HEK293 (cell line): Measurements from ENCODE around the gene VEZT.

Experiments
- CTCF ChIA-PET: fragments of 350-600 bp; formaldehyde crosslinking; extraction: SDS; loops from one replicate; lab custom pipeline; 2021; ENCODE audit warnings: antibody characterized with exemption; lab: Yijun Ruan, JAX
- POLR2A ChIA-PET: fragments of 300-600 bp; formaldehyde crosslinking; extraction: SDS; loops from one replicate; lab custom pipeline; 2020; ENCODE audit warnings: antibody characterized with exemption, inconsistent platforms; lab: Yijun Ruan, JAX
- H3K27ac ChIP-seq: fragments of 200-500 bp; sonication (Bioruptor generic); 2 replicates; pipeline ENCODE4 v1.5.1; 2014; ENCODE audit warnings: low read depth, low read length, control low read depth, inconsistent platforms; ENCODE audit errors: extremely low read depth
- H3K36me3 ChIP-seq, 2 experiments: fragments of 200-500 bp in 1 of 2; sonication (Bioruptor generic) in 1 of 2; 1 replicate in 1 of 2; 2 replicates in 1 of 2; pipeline ENCODE4 v1.5.1; 2014 to 2017; ENCODE audit warnings: inconsistent platforms in 2 of 2, low read length in 2 of 2; ENCODE audit not compliant: control insufficient read depth in 2 of 2, insufficient read depth in 1 of 2
- H3K4me1 ChIP-seq: fragments of 200-500 bp; sonication (Bioruptor generic); 2 replicates; pipeline ENCODE4 v1.5.1; 2014; ENCODE audit warnings: mild to moderate bottlenecking, low read length, inconsistent platforms; ENCODE audit not compliant: control insufficient read depth, insufficient read depth
- H3K4me3 ChIP-seq: 2 replicates; pipeline ENCODE4 v1.5.1; 2011; ENCODE audit warnings: low read depth, mild to moderate bottlenecking, control low read depth, low read length, moderate library complexity
- H3K9me3 ChIP-seq: fragments of 200-500 bp; sonication (Bioruptor generic); 2 replicates; pipeline ENCODE4 v1.5.1; 2014; ENCODE audit warnings: low read depth, low read length, inconsistent platforms; ENCODE audit not compliant: control insufficient read depth, insufficient read depth
- EGR2 ChIP-seq: fragments of 450-650 bp; formaldehyde crosslinking; IDR thresholded peaks from 2 replicates; pipeline ENCODE4 v1.5.1; 2016; ENCODE audit warnings: low read depth, missing biosample characterization, missing genetic modification characterization
- HOXC10 ChIP-seq: sonication (generic); formaldehyde crosslinking; IDR thresholded peaks from 2 replicates; pipeline ENCODE4 v1.8.1; 2023; ENCODE audit warnings: mild to moderate bottlenecking, missing genetic modification reagents
- OVOL3 ChIP-seq: fragments of 450-650 bp; formaldehyde crosslinking; IDR thresholded peaks from 2 replicates; pipeline ENCODE4 v1.5.1; 2016; ENCODE audit warnings: missing biosample characterization, missing genetic modification characterization
- PATZ1 ChIP-seq: fragments of 450-650 bp; formaldehyde crosslinking; IDR thresholded peaks from 2 replicates; pipeline ENCODE4 v1.5.1; 2016; ENCODE audit warnings: missing biosample characterization, missing genetic modification characterization
- PBX3 ChIP-seq: sonication (generic); formaldehyde crosslinking; IDR thresholded peaks from 2 replicates; pipeline ENCODE4 v1.8.1; 2022; ENCODE audit warnings: mild to moderate bottlenecking, moderate library complexity, missing genetic modification reagents
- SALL2 ChIP-seq: fragments of 450-650 bp; formaldehyde crosslinking; IDR thresholded peaks from 2 replicates; pipeline ENCODE4 v1.5.0; 2017; ENCODE audit warnings: missing biosample characterization, mild to moderate bottlenecking, missing genetic modification characterization, borderline replicate concordance
- SCRT2 ChIP-seq: fragments of 450-650 bp; formaldehyde crosslinking; IDR thresholded peaks from 2 replicates; pipeline ENCODE4 v1.5.1; 2016; ENCODE audit warnings: missing biosample characterization, missing genetic modification characterization
- SP3 ChIP-seq: fragments of 450-650 bp; formaldehyde crosslinking; IDR thresholded peaks from 2 replicates; pipeline ENCODE4 v1.5.1; 2016; ENCODE audit warnings: missing biosample characterization, missing genetic modification characterization
- YY1 ChIP-seq: fragments of 450-650 bp; formaldehyde crosslinking; IDR thresholded peaks from 2 replicates; pipeline ENCODE4 v1.5.1; 2018; ENCODE audit warnings: missing biosample characterization, missing genetic modification characterization
- ZBTB44 ChIP-seq: fragments of 450-650 bp; IDR thresholded peaks from 2 replicates; pipeline ENCODE4 v1.5.1; 2018; ENCODE audit warnings: missing biosample characterization, mild to moderate bottlenecking, missing genetic modification characterization
- ZFHX2 ChIP-seq: fragments of 450-650 bp; formaldehyde crosslinking; conservative IDR thresholded peaks from 2 replicates; pipeline ENCODE4 v1.5.1; 2016; ENCODE audit warnings: missing biosample characterization, missing genetic modification characterization
- ZFP69B ChIP-seq: fragments of 450-650 bp; formaldehyde crosslinking; IDR thresholded peaks from 2 replicates; pipeline ENCODE4 v1.5.1; 2016; ENCODE audit warnings: missing biosample characterization, missing genetic modification characterization
- ZNF138 ChIP-seq: fragments of 450-650 bp; formaldehyde crosslinking; IDR thresholded peaks from 2 replicates; pipeline ENCODE4 v1.5.1; 2016; ENCODE audit warnings: missing biosample characterization, missing genetic modification characterization, borderline replicate concordance
- ZNF175 ChIP-seq: fragments of 450-650 bp; formaldehyde crosslinking; IDR thresholded peaks from 2 replicates; pipeline ENCODE4 v1.5.1; 2016; ENCODE audit warnings: missing biosample characterization, missing genetic modification characterization
- ZNF214 ChIP-seq: fragments of 450-650 bp; formaldehyde crosslinking; IDR thresholded peaks from 2 replicates; pipeline ENCODE4 v1.5.1; 2017; ENCODE audit warnings: missing biosample characterization, mild to moderate bottlenecking, missing genetic modification characterization, borderline replicate concordance
- ZNF239 ChIP-seq: fragments of 450-650 bp; formaldehyde crosslinking; IDR thresholded peaks from 2 replicates; pipeline ENCODE4 v1.5.1; 2016; ENCODE audit warnings: missing biosample characterization, missing genetic modification characterization
- ZNF24 ChIP-seq: fragments of 450-650 bp; formaldehyde crosslinking; IDR thresholded peaks from 2 replicates; pipeline ENCODE4 v1.5.1; 2016; ENCODE audit warnings: missing biosample characterization, missing genetic modification characterization
- ZNF391 ChIP-seq: fragments of 450-650 bp; formaldehyde crosslinking; IDR thresholded peaks from 2 replicates; pipeline ENCODE4 v1.5.1; 2016; ENCODE audit warnings: low read depth, missing biosample characterization, missing genetic modification characterization, borderline replicate concordance
- ZNF416 ChIP-seq: fragments of 450-650 bp; formaldehyde crosslinking; IDR thresholded peaks from 2 replicates; pipeline ENCODE4 v1.5.1; 2016; ENCODE audit warnings: missing biosample characterization, missing genetic modification characterization
- ZNF596 ChIP-seq: fragments of 450-650 bp; IDR thresholded peaks from 2 replicates; pipeline ENCODE4 v1.5.0; 2018; ENCODE audit warnings: missing biosample characterization, mild to moderate bottlenecking, missing genetic modification characterization, moderate library complexity
- ZSCAN16 ChIP-seq: fragments of 450-650 bp; formaldehyde crosslinking; IDR thresholded peaks from 2 replicates; pipeline ENCODE4 v1.5.1; 2016; ENCODE audit warnings: missing biosample characterization, missing genetic modification characterization
- ZSCAN4 ChIP-seq: fragments of 450-650 bp; formaldehyde crosslinking; IDR thresholded peaks from 2 replicates; pipeline ENCODE4 v1.5.1; 2017; ENCODE audit warnings: missing biosample characterization, missing genetic modification characterization
- TF ChIP-seq, protein P1 (sequence below): fragments of 450-650 bp; formaldehyde crosslinking; IDR thresholded peaks from 2 replicates; pipeline ENCODE4 v1.5.1; 2017; ENCODE audit warnings: missing biosample characterization, missing genetic modification characterization
- TF ChIP-seq, protein P2 (sequence below): fragments of 450-650 bp; formaldehyde crosslinking; IDR thresholded peaks from 2 replicates; pipeline ENCODE4 v1.5.1; 2017; ENCODE audit warnings: missing biosample characterization, missing genetic modification characterization

The VEZT gene

DNA sequence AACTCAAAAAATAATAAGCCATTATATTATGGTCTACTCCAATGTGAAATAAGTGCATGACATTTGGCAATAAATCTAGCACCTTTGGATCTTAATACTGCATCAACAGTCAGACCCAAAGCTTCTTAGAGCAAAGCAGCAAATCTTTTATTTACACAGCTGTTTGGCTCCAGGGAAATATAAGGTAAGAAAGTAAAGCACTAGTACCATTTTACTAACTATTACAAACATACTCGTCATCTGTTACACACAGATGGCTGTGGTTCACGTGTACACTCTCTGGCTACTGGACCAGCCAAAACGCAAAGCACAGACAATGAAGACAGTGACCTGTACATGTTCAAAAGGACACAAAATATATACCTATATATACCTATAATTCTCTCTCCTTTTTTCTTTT, 3.1 kb upstream of the VEZT start:
- CTCF ChIA-PET: interaction anchor here (0.6 to 1.0 kb wide), 2 partner anchors 93 to 97 kb away, joined by 3 read pairs; no protein-coding TSS in a partner anchor
- Histone ChIP-seq H3K27ac (no peak overlapping the region), H3K4me3 (no peak overlapping the region), H3K36me3 (no peaks in the 10 kb centered on the region), H3K9me3 (no peaks in the 10 kb centered on the region), H3K4me1 (peaks cover 4% of the 10 kb centered on the region)
- POLR2A ChIA-PET: no interaction called here
- TF ChIP-seq SP3 (no peak), ZNF24 (no peak), PBX3 (CRISPR knock-in tag) (no peak), PATZ1 (tag by site-specific recombination) (no peak), ZNF239 (tag by site-specific recombination) (no peak), ZSCAN4 (no peak), OVOL3 (tag by site-specific recombination) (no peak), SCRT2 (tag by site-specific recombination) (no peak), SALL2 (tag by site-specific recombination) (no peak), ZFP69B (no peak), ZSCAN16 (tag by site-specific recombination) (no peak), ZNF416 (no peak), ZNF214 (tag by site-specific recombination) (no peak), HOXC10 (CRISPR knock-in tag) (no peak), ZNF391 (tag by site-specific recombination) (no peak), ZNF175 (tag by site-specific recombination) (no peak), ZNF596 (tag by site-specific recombination) (no peak)

DNA sequence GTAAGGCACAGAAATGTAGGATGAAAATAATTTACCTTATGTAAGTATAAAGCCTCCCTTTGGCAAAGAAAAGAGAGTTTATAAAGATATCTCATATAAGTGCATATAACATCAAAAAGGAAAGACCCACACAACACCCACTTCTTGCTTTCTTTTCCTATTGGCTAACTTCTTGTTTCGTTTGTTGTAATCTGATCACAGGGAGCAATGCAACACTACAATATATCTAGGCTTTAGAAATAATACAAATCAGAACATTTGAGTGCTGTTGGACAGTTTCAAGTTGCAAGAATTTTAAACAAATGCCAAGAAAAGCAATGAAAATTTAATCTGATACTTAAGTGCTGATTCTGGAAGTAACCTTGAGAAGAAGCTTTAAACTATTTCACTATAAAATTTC, 1.7 kb upstream of the VEZT start:
- TF ChIP-seq ZFHX2 (tag by site-specific recombination) (peak; percentile 54), EGR2 (tag by site-specific recombination) (peak; percentile 59), YY1 (tag by site-specific recombination) (no peak), ZBTB44 (tag by site-specific recombination) (peak; percentile 46; the same call in 1 of the 2 replicates), ZNF138 (tag by site-specific recombination) (no peak)
- TF ChIP-seq, protein P1, sequence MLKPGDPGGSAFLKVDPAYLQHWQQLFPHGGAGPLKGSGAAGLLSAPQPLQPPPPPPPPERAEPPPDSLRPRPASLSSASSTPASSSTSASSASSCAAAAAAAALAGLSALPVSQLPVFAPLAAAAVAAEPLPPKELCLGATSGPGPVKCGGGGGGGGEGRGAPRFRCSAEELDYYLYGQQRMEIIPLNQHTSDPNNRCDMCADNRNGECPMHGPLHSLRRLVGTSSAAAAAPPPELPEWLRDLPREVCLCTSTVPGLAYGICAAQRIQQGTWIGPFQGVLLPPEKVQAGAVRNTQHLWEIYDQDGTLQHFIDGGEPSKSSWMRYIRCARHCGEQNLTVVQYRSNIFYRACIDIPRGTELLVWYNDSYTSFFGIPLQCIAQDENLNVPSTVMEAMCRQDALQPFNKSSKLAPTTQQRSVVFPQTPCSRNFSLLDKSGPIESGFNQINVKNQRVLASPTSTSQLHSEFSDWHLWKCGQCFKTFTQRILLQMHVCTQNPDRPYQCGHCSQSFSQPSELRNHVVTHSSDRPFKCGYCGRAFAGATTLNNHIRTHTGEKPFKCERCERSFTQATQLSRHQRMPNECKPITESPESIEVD (tag by site-specific recombination): peak; percentile 48
- TF ChIP-seq, protein P2, sequence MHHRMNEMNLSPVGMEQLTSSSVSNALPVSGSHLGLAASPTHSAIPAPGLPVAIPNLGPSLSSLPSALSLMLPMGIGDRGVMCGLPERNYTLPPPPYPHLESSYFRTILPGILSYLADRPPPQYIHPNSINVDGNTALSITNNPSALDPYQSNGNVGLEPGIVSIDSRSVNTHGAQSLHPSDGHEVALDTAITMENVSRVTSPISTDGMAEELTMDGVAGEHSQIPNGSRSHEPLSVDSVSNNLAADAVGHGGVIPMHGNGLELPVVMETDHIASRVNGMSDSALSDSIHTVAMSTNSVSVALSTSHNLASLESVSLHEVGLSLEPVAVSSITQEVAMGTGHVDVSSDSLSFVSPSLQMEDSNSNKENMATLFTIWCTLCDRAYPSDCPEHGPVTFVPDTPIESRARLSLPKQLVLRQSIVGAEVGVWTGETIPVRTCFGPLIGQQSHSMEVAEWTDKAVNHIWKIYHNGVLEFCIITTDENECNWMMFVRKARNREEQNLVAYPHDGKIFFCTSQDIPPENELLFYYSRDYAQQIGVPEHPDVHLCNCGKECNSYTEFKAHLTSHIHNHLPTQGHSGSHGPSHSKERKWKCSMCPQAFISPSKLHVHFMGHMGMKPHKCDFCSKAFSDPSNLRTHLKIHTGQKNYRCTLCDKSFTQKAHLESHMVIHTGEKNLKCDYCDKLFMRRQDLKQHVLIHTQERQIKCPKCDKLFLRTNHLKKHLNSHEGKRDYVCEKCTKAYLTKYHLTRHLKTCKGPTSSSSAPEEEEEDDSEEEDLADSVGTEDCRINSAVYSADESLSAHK (tag by site-specific recombination): peak; percentile 67; the same call in 1 of the 2 replicates
- H3K4me1 ChIP-seq: peaks cover 4% of the 10 kb centered on the region
- H3K36me3 ChIP-seq: peaks cover 0 to 3% of the 10 kb centered on the region in 2 experiments; a peak in 1 of 3 replicates
- ChIA-PET POLR2A (no interaction called here), CTCF (interaction anchor here (0.5 to 1.9 kb wide), 7 partner anchors 15 to 318 kb away, joined by 3 to 9 read pairs (median 3); no protein-coding TSS in a partner anchor)
- no peak overlapping the region for H3K27ac ChIP-seq
- no peaks in the 10 kb centered on the region for H3K9me3 ChIP-seq
- peak overlapping the region; percentile 80 for H3K4me3 ChIP-seq
